NCI-H748 (cell line): ENCODE data around the gene GIPC1.

ENCODE experiments used
- DNase-seq: peaks from one replicate; lab custom pipeline; 2025; ENCODE audit not compliant: unreplicated experiment; lab: John Stamatoyannopoulos, UW

Gene GIPC1

DNA sequence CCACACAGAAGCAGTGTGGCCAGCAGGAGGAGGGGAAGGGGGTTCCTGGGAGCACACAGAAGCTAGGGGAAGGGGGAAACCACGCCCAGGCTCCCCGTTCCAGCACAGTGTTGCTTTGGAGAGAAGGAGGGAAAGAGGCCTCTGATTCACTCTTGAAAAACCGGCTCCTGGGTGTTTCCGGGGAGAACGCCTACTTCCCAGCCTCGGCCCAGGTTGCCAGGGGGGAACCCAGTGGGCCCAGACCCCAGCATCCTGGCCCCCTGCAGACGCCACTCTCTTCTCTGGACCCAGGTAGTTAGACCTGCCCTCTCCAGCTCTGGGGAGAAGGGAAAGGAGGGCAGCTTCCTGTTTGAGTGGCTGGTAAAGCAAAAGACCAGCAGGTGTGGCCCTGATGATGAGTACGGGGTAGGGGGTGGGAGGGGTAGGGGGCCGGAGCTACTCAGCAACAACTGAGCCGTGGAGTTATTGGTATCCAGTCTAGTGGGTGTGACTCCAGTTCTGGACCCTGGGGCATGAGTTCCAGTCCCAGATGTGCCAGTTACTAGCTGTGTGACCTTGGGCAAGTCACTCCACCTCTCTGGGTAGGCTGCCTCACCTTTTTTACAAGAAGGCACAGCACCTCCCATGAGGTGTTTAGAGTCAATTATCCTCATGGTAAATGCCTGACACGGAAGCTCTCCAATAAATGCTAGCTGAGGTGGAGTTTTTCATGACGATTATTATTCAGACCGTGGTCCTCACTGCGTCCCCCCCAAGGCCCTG is 836 bp downstream of the GIPC1 start:
- no peak for DNase-seq

DNA sequence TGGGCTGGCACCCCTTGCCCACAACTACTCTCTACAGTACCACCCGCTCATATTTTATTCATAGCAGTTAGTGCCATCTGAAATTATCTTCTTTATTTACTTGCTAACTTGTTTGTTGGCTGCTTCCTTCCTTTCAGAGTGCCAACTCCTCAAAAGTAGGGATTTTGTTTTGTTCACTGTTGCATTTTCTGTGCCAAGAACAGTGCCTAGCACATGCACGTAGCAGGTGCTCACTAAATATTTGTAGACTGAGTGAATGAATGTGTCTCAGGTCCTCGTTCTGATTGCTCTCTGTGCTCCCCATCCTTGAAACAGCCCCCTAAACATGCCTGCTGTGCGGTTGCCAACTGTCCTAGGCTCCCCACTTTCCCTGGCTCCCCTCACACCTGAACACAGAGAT is 1.5 kb downstream of the GIPC1 start:
- DNase-seq: no peak

DNA sequence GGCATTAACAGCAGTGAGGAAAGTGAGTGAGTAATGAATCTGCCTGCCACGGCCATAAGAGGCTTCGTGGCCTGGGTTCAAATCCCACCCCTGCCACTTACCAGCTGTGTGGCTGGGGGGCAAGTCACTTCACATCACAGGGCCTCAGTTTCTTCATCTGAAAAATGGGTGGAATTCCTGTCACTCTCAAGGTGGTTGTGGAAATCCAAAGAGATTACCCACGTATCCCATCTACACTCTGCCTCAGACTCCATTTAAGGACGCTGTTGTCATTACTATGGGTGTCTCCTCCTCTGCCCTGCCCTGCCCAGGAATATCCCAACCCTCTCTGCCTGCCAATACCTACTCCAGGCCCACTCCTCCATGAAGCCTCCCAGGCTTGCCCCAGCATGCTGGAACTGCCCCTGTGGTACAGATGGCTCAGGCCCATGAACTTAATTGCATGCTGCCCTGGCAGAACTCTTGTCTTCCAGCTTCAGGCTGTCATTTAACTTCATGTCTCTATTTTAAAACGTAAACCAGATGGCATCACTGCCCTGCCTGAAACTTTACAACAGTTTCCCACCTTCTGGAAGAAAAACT is 3.1 kb downstream of the GIPC1 start:
- no peak for DNase-seq

DNA sequence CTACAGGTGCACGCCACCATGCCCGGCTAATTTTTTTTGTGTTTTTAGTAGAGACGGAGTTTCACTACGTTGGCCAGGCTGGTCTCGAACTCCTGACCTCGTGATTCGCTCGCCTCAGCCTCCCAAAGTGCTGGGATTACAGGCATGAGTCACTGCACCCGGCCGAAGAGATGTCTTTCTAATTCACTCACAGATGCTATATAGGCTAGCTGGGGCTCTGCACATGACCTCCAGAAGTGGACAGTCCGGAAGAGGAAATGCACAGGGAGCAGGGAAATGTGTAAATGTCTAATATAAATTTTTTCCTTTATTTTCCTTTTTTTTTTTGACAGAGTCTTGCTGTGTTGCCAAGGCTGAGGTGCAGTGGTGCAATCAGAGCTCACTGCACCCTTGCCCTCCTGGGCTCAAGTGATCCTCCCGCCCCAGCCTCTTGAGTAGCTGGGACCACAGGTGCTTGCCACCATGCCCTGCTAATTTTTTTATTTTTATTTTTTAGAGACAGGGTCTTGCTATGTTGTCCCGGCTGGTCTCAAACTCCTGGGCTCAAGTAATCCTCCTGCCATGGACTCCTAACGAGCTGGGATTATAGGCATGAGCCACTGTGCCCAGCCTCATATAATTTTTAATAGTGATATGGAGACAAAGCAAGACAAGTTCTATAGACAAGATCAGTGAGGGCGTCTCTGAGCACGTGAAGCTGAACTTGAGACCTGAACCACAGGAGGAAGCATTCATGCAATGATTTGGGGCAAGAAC is 8.4 kb downstream of the GIPC1 start:
- DNase-seq: no peak

DNA sequence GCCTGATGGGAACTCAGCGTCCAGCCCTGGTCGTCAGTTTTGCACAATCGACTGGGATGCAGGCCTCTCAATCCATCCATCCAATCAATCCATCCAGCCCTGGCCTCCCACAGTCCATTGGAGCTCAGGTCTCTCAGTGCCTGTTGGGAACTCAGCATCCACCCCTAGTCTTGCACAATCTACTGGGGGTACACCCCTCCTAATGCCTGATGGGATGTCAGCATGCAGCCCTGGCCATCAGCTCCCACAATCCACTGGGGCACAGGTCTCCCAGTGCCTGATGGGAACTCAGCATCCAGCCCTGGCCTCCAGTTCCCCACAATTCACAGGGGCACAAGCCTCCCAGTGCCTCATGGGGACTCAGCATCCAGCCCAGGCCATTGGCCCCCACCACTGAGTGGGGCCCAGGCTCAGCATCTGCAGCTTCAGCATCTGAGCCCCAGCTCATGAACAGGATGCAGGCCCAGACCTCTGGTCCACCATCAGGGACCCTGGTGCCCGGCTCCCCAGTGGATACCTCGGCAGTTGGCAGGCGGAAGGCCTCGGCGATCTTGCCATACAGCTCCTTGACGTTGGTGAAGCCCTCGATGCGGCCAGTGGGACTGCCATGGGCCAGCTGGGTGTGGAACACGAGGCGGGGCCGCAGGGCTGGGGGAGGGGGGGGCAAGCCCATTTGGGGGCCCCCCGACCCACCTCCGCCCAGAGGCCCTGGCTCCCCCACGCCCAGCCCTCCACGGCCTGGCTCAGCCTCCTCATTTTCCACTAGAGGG is 13.6 kb downstream of the GIPC1 start:
- DNase-seq: no peak

DNA sequence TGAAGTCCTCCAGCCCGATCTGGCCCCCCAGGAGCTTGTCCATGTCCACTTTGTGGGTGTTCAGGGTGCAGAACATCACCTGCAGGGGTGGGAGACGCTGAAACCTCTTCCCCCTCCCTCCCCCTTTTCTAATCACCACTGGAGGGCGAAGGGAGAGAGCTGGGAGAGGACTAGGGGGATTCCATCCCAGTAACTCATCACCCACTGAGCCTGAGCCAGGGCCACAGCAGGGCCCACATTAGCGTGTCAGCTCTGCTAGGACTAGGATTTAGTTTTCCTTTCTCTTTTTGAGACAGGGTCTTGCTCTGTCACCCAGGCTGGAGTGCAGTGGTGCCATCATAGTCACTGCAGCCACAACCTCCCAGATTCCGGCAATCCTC is 15.2 kb downstream of the GIPC1 start:
- no peak for DNase-seq

DNA sequence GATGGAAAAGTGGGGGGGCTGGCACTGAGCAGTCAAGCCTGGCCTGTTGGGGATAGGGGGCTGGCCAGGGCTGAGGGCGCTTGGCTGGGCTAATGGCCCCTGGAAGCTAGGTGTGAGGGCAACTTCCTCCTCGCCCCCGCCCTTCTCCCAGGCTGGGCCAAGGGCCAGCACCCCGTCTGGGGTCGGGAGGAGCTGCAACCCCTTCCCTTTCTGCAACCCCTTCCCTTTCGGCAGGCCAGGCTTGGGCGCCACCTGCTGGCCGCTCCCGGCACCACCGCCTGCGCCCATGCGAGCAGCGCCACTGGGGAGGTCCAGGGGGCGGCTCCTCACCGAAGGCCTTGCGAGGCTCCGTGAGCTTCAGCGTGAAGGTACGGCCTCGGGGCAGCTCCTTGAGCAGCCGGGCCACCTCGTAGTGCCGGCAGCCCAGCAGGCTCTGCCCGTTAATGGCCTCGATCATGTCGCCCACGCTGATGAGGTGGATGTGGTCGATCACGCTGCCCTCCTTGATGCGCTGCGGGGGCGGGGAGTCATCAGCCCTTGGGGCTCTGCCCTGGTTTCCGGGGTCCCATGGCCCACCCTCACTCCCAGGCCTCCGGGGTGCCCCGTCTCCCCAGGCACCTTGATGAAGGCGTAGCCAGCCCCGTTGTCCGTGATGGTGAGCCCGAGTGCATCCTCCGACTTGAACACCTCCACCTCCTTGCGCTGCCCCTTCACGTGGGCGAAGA is 15.8 kb downstream of the GIPC1 start:
- DNase-seq: peak; percentile 18

DNA sequence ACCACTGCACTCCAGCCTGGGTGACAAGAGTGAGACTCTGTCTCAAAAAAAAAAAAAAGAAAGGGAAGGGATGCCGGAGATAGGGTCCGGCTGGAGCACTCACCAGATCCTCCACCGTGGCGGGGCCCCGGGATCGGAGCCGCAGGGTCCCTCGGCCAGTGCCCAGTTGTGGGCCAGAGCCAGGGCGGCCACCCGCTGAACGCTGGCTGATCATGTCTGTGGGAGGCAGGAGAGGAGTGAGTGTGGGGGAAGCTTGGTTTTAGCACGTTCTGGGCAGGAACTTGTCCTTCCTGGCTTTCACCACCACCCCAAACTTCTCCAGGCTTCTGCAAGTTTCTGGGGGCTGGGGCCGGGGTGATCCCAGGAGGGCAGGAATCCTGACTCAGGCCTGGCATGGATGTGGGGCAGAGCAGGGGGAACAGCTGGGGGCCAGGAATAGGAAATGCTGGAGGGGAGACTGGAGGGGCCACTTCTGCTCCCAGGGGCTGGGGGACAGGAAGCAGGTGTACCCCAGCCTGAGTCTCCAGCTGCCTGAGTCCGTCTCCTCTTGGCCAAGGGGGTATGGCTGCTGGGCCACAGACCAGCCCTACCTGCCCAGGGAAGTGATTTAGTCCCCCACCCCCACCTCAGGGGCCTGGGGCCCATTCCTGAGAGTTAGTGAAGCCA is 16.5 kb downstream of the GIPC1 start:
- DNase-seq: no peak

DNA sequence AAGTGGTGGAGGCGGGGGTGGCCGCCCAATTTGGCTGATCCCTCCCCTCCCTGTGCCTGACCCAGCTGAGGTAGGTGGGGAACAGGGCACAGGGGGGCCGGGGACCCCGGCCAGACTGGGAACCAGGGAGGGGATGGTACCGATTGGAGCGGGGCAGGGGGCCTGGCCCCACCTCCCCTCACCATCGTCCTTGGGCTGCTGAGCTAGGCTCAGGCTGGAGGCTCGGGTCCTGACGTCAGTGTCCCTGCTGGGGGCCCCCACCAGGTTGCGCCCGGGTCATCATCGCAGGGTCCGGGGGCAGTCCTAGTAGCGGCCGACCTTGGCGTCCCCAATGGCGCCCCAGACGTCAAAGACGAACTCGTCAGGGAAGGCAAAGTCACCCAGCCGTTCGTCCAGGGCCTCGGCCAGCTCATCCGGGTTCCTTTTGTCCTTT is 17.8 kb downstream of the GIPC1 start:
- no peak for DNase-seq

DNA sequence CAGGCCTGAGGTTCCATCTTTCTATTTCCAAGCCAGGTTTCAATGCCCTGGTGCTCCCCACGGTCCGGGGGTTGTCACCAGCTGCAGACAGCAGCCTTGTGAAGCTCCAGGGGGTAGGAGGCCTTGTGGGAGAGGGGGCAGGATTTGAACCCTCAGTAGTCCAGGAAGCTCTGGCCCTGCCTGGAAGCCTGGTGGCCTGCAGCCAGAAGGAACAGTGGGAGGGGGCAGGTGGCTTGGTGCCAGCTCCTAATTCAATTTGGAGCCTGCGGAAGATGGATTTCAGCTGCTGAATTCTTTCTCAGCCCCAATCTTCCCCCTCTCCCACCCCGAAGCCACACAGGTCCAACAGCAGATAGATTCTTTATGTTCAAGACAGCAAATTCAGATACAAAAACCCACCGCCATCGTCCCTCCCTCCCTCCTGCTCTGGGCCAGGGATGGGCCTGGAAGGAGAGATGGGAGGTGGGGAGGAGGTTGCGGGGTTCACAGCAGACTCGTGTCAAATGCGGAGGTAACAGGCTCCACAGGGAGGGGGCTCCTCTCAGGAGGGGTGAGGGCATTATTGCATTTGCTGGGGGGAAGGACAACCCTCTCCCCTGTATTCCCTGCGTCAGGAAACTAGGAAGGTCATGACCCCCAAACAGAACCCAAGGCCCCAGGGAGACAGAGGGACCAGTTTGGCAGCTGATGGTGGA is 18.4 kb downstream of the GIPC1 start:
- DNase-seq: no peak

DNA sequence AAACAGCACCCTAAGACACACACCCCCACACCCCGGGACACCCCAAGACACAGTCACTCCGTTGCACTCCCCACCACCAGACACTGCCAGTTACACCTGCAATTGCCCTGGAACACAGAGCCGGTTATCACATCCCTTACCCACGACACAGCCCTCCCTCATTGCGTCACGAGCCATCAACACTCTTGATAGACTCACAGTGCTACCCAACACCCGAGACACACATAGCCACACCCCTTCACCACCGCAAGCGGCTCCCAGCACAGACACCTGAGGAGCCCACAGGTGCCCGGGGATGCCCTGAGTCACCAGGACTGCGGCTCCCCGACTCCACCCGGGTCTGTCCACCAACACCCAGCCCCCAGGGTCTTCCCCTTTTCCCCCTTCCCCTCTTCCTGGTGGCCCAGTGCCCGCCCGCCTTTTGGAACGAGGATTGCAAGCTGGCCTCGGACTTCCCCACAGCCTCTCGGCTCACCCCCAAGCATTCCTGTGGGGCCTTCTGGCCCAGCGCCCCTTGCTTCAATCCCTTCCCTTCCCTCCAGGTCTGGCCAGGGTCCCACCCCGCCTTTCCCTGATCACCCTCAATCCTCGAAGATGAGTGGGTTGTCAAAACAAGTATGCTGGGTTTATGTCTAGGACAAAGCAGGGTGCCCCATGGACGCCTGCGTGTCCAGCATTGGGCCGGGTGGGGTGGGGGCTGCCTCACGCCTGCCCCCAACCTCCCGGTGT is 19.1 kb downstream of the GIPC1 start:
- peak; percentile 6 for DNase-seq

DNA sequence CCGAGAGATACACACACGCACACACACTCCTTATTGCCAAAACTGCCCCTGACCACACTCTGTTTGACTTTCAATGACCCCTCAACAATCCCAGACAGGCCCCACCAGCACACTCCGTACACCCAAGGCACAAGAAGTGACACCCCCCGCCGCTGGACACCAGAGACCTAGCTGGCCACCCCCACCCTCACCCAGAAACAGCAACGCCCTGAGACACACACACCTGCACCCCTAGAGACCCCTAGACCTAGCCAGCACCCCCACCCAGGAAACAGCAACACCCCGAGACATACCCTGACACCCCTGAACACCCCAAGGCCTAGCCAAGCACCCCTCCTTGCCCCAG is 19.6 kb downstream of the GIPC1 start:
- no peak for DNase-seq

DNA sequence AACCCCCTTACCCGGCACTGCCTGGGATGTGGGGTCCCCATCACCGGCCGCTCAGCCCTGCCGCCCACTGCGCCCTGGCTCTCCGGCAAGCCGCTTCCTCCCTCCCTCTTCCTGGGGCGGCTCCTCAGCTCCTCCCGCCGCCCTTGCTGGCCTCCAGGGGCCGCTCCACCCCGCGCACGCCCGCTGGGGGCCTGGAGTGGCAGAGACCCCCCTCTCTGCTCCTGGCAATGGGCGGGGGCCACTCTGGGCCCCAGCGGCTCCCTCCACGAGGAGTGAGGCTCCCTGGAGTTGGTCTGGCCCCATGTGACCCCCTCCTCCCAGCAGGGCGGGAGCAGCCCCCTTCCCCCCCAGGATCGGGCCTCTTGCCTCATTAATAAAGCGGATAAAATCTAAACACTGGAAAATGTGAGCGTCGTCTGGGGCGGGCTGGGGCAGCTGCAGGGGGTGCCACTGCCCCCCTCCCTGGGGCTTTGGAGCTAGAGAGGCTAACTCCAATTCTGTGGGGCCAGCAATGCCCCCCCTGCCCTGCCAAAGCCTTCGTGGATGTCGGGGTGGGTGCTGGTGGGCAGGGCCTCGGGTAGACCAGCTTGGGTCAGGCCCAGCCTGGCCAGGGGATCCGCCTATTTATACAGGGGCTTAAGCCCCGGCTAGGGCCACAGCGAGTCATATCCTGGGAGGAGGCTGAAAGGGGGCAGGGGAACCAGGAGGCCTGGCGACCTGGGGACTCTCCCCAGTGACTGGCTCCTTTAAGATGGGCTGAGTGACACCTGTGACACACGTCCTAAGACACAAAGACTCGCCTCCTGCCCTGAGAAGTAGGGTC is 20.5 kb downstream of the GIPC1 start, which contains the start of gene PTGER1:
Gene PTGER1 (minus strand): TSS at position 104 of the 823 bp plus-strand sequence. CDS start 1,034 bp downstream, outside the sequence.
- no peak for DNase-seq

DNA sequence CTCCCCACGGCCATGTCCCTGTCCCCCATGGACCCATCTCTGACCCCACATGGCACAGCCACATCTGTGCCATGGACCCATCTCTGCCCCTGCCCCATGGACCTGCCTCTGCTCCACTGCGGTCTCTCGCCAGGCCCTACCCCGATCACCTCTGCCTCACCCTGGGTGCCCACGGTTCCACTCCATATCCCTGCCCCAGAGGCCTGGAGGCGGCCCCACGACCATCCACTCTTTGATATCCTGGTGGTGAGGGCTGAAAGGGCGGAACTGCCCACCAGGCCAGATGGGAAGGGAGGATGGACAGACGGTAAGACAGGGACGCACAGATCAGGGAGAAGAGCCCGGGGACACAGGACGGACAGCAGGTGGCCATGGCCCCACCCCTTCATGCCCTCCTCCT is 21.1 kb downstream of the GIPC1 start:
- no peak for DNase-seq

DNA sequence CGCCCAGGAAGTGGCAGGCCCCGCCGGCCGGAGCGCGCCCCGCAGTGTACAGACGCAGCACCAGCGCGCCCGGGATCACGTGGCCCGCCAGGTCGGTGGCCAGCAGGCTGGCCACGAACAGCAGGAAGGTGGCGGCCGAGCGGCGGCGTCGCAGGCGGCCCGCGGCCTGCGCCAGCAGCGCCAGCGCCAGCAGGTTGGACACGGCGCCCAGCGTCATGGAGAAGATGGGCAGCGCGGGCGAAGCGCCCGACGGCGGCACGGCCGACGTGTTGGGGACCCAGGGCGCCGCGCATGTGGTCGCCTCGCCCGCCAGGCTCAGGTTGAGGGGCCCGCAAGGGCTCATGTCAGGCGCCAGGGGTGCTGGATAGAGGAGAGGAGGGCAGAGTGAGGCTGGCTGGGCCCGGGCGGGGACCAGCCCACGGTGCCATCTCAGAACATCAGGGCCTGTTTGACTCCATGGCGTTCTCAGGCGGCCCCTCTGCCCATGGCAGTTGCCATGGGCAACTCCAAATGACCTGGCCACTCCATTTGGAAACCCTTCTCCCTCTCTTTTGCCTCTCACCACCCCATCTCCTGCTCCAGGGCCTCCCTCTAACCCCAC is 21.8 kb downstream of the GIPC1 start:
- no peak for DNase-seq

DNA sequence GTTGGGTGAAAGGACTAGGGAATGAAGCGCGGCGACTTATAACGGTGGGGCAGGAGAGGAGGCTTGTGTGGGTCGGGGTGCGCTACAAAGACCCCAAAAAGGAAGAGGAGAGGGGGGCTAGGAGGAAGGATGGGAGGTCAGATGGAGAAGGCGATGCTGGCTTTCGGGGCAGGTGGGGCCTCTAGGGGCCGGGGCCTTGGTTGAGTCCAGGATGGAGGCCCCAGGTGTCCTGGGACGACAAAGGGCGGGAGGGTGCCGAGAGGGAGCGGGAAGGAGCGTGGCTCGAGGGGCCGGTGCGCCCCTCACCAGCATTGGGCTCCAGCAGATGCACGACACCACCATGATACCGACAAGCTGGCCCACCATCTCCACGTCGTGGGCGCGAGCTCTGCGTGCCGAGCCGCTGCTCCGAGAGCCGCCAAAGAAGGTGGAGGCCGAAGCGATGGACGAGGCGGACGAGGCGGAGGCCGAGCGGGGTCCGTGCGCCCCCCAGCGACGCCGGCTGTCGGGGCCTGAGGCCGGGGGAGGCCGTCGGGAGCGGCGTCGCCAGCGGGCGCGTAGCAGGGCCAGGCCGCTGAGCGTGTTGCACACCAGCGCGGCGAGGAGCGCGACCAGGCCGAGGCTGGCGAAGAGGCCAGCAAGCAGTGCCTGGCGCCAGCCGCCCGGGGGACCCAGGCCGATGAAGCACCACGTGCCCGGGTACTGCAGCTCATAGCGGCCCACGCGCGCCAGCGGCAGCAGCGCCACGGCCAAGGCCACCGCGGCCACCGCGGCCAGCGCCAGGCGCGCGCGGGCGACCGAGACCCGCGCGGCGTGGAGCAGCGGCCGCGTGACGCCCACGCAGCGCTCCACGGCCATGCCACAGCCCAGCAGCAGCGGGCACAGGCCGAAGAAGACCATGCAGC is 22.6 kb downstream of the GIPC1 start:
- DNase-seq: no peak
